Thymus (tissue), 11 donors: Measurements from ENCODE around the gene MS4A15. TPM values are rescaled to one million over a fixed set of nuclear protein-coding genes. Genes with fewer than 3 reads are reported as not detected.

Experiments used
- DNase-seq, 9 donors: peaks; one replicate each; pipeline ENCODE4 v3.0.0-alpha.2; 2013; ENCODE audit warnings: low spot score in 9 of 9, low read depth in 6 of 9, missing footprints in 1 of 9
- H3K27ac ChIP-seq, 2 donors: one replicate each; pipeline ENCODE4 v1.5.1; 2013; ENCODE audit warnings: control low read depth in 1 of 2, low read depth in 1 of 2, low read length in 1 of 2, mild to moderate bottlenecking in 1 of 2, moderate library complexity in 1 of 2
- H3K27me3 ChIP-seq, 2 donors: one replicate each; pipeline ENCODE4 v1.5.1; 2013; ENCODE audit warnings: low read length in 1 of 2; ENCODE audit not compliant: control insufficient read depth in 2 of 2, insufficient read depth in 1 of 2
- H3K36me3 ChIP-seq, 2 donors: one replicate each; pipeline ENCODE4 v1.5.1; 2013; ENCODE audit warnings: low read length in 1 of 2, mild to moderate bottlenecking in 1 of 2, moderate library complexity in 1 of 2; ENCODE audit not compliant: control insufficient read depth in 2 of 2, insufficient read depth in 2 of 2
- H3K4me1 ChIP-seq, 2 donors: one replicate each; pipeline ENCODE4 v1.5.1; 2013; ENCODE audit warnings: low read length in 2 of 2; ENCODE audit not compliant: control insufficient read depth in 2 of 2, insufficient read depth in 2 of 2
- H3K4me3 ChIP-seq, 2 donors: one replicate each; pipeline ENCODE4 v1.5.1; 2013; ENCODE audit warnings: low read length in 2 of 2, control low read depth in 1 of 2, mild to moderate bottlenecking in 1 of 2
- H3K9me3 ChIP-seq, 2 donors: one replicate each; pipeline ENCODE4 v1.5.1; 2013; ENCODE audit warnings: low read length in 1 of 2, mild to moderate bottlenecking in 1 of 2; ENCODE audit not compliant: control insufficient read depth in 2 of 2, insufficient read depth in 1 of 2
- WGBS: extraction: QIAGEN DNeasy Blood & Tissue Kit; methylation state at CpG from one replicate; pipeline ENCODE4 v1.1.7; 2013; 5-methylcytosine and 5-hydroxymethylcytosine counted together
- polyA plus RNA-seq: library from polyadenylated mRNA; stranded (reverse); fragments of 200-250 nt; gene quantifications from one replicate; pipeline ENCODE4 v1.2.3, GENCODE V29; 2013
- total RNA-seq: library from RNA; stranded (reverse); fragments of 120-200 nt; gene quantifications from one replicate; pipeline ENCODE4 v1.2.4, GENCODE V29; 2013
- donor health status: healthy.

MS4A15 gene
- total and polyA plus RNA-seq, 2 donors, result 0.23 TPM; not detected in 1

DNA sequence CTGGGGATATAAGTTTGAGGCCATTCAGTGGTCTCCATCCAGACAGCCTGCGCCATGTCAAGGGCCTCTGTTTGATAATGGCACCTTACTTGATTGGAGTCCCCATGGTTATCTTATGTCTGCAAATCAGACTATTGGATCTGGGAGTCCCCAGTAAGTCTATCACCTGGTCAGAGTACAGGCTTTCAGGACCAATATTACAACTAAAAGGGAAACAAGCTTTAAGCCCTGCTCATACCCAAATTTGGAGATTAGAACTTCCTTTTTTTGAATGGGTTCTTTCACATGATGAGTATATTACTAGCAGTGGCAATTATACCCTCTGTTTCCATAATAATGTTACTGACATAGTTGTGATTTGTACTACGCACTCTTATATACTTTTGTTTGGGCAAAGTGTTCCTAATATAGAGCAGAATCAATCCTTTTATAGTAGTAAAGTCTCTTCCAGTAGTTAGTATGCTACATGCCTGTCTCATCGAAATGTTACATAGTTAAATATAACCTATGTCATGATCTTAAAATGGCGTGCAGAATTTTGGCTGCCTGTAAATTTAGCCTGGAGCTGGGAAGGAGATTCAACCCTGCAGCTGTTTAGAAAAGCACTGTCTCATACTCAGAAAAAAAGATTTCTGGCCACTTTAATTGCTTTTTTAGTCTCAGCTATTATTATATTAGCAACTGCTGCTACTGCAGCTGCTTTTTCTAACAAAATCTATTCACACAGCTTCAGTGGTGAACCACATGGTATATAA is 4.9 kb downstream of the MS4A15 start:
- Histone ChIP-seq H3K27me3 (no peaks in the 10 kb centered on the region), H3K27ac (no peak overlapping the region), H3K9me3 (no peaks in the 10 kb centered on the region), H3K4me1 (peaks cover 0 to 3% of the 10 kb centered on the region in 2 donors), H3K4me3 (no peak overlapping the region), H3K36me3 (no peaks in the 10 kb centered on the region)
- no peak for DNase-seq
- 92% methylated on average over 4 of the region's 4 CpGs for WGBS

DNA sequence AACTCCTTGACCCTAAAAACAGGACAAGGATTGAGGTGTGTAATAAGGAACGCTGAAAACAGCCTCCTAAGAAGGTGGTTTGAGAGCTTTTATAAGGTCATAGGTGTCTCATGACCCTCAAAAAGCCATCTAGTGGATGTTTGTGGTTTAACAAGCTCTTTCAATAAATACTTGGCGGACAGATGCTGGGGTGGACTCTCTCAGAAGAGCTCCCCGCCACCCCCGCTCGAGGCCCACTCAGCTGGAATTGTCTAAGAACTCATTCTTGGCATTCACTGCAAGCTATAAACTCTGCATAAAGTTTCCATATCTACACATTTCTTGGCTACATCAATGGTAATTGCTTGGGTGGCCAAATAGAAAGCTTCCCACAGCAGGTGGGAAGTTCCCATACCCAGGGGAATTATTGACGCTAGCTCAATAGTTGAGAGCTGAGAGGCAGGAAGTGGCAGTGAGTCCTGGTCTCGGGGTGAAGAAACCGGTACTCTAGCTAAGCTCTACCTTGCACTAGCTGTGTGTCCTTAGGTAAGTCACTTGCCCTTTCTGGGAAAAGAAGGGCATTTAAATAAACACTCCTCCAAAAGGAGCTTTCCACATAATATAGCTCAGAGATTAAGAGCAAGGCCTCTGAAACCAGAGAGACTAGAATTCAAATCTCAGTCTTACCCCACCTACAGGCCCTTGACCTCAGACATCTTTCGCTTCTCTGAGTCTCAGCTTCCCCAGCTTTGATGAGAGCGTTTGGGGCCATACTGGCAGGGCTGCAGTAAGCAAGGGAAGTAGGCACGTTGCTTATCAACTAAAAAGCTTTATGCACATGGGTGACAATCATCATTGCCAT is 6.4 kb downstream of the MS4A15 start:
- H3K4me3 ChIP-seq, result no peak overlapping the region
- H3K27ac ChIP-seq, result no peak overlapping the region
- peaks cover 0 to 3% of the 10 kb centered on the region in 2 donors for H3K27me3 ChIP-seq
- H3K36me3 ChIP-seq, result no peaks in the 10 kb centered on the region
- no peaks in the 10 kb centered on the region for H3K4me1 ChIP-seq
- whole genome bisulfite sequencing, result 86% methylated on average over 11 of the region's 11 CpGs
- no peaks in the 10 kb centered on the region for H3K9me3 ChIP-seq
- DNase-seq, result peak in 1 of 9 donors; percentile 29

DNA sequence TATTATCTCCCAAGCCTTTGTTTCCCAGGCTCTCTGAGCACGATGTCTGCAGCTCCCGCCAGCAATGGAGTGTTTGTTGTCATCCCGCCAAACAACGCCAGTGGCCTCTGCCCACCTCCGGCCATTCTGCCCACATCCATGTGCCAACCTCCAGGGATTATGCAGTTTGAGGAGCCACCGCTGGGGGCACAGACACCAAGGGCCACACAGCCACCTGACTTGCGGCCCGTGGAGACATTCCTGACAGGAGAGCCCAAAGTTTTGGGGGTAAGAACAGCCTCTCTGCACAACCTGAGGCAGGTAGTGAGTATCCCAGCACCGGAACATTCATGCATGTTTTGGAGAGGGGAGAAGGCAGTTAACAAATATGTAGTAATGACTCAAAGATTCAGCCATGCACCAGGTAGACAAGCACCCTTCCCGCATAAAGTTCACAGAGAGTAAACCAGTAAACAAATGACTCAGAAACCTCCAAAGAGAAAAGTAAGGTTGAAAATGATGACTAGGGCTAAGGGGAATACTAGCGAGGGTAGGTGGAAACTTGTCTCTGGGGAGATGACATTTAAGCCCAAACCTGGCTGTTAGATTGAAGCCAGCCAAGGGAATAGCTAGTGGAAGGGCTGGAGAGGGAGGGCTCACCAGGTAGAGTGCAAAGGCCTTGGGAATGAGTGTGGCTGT is 7.2 kb downstream of the MS4A15 start:
- no peak for DNase-seq
- Histone ChIP-seq H3K9me3 (no peaks in the 10 kb centered on the region), H3K4me1 (no peaks in the 10 kb centered on the region), H3K36me3 (no peaks in the 10 kb centered on the region), H3K27ac (no peak overlapping the region), H3K4me3 (no peak overlapping the region), H3K27me3 (peaks cover 0 to 3% of the 10 kb centered on the region in 2 donors)
- WGBS, result 92% methylated on average over 11 of the region's 11 CpGs

DNA sequence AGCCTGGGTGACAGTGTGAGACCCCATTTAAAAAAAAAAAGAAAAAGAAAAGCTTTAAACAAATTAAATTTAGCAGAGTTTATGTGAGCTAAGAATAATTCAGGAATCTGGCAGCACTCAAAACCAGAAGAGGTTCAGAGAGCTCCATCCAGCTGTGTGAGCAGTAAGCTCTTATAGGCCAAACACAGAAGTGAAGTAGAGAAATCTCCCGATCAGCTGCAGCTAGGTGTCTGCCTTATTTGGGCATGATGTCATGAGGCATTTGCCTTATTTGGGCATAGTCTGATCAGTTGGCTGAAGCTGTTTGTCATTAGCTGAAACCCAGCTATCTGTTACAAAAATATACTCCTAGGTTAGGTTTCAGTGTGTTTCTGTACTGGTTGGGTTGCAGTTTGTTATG is 8.2 kb downstream of the MS4A15 start:
- H3K9me3 ChIP-seq, result no peaks in the 10 kb centered on the region
- H3K4me3 ChIP-seq, result no peak overlapping the region
- 77% methylated on average over 1 of the region's 1 CpG for WGBS
- peaks cover 0 to 3% of the 10 kb centered on the region in 2 donors for H3K27me3 ChIP-seq
- H3K27ac ChIP-seq, result no peak overlapping the region
- H3K36me3 ChIP-seq, result no peaks in the 10 kb centered on the region
- peak in 1 of 9 donors; percentile 16 for DNase-seq
- H3K4me1 ChIP-seq, result no peaks in the 10 kb centered on the region

DNA sequence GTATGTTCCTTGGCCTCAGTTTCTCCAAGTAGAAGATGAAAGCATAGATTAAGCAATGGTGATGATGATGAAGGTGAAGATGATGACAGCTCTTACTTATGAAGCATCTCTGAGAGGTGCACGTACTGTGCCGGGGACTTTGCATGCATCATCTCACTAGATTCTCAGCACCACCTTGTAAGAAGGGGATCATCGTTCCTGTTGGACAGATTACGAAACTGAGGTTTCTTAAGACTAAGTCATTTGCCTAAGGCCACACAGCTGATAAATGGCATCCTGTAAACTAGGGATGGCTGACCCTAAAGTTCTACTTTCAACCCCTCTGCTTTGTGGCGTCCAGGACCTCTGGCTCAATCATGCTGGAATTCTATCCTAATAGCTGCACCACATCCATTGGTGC is 8.7 kb downstream of the MS4A15 start:
- Histone ChIP-seq H3K4me1 (no peaks in the 10 kb centered on the region), H3K9me3 (no peaks in the 10 kb centered on the region), H3K27me3 (peaks cover 0 to 3% of the 10 kb centered on the region in 2 donors), H3K27ac (no peak overlapping the region), H3K4me3 (no peak overlapping the region), H3K36me3 (no peaks in the 10 kb centered on the region)
- WGBS, result 96% methylated on average over 5 of the region's 5 CpGs
- no peak for DNase-seq

DNA sequence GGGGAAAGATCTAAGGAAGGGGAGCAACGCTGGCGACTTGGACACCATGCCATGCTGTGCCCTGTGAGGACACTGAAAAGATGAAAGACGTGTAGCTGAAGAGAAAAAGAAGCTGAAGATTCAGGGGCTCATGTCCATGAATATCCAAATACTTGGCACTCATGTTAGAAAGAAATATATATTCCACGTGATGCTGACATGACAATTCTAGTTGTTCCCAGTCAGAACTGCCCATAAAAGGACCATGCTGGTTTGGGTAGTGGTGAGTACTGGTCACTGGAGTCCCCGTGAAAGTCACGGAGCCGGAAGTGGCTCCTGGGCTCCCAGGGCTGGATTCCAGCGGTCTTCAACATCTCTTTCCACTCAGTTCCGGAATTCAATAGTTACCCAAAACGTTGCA is 9.9 kb downstream of the MS4A15 start:
- no peak for DNase-seq
- 96% methylated on average over 10 of the region's 10 CpGs for WGBS
- no peak overlapping the region for H3K27ac ChIP-seq
- H3K9me3 ChIP-seq, result no peaks in the 10 kb centered on the region
- peaks cover 0 to 3% of the 10 kb centered on the region in 2 donors for H3K27me3 ChIP-seq
- no peaks in the 10 kb centered on the region for H3K36me3 ChIP-seq
- no peak overlapping the region for H3K4me3 ChIP-seq
- H3K4me1 ChIP-seq, result no peaks in the 10 kb centered on the region

DNA sequence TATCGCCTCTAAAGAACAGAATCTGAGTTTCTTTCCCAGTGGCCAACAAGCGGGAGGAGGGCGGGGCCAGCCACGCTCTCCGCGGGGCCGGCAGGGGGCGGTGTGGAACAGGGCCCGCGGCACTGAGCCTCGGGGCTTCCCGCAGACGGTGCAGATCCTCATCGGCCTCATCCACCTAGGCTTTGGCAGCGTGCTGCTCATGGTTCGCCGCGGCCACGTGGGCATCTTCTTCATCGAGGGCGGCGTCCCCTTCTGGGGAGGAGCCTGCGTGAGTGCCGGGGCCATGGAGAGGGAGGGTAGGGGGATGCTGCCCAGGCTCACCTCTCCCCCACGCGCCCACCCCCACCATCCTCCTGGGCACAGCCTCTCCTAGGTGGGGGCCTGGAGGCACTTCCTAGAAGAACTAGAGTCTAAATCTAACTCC is 10.7 kb downstream of the MS4A15 start:
- WGBS, result 47% methylated on average over 26 of the region's 26 CpGs
- peaks cover 0 to 3% of the 10 kb centered on the region in 2 donors for H3K27me3 ChIP-seq
- no peaks in the 10 kb centered on the region for H3K36me3 ChIP-seq
- H3K4me3 ChIP-seq, result no peak overlapping the region
- no peak overlapping the region for H3K27ac ChIP-seq
- no peaks in the 10 kb centered on the region for H3K4me1 ChIP-seq
- H3K9me3 ChIP-seq, result no peaks in the 10 kb centered on the region
- peak in 2 of 9 donors; percentile 15 to 17 for DNase-seq

DNA sequence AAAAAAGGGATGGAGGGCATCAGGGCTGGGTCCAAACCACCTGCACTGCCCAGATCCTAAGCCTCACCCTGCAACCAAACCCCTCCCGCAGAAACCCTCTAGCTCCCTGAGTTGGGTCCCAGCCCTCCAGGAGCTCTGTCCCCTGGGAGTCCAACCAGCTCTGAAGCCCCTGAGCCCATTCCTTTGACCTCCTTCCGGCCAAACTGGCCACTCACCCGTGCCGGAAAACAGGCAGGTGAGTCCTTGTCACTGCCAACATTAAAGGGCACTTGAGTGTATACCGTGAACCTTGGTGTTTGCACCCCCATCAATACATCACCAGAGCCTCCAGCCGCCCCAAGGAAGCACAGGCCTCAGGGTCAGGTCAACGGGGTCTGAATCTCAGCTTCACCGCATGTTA is 11.5 kb downstream of the MS4A15 start:
- Histone ChIP-seq H3K4me1 (peaks cover 0 to 8% of the 10 kb centered on the region in 2 donors), H3K4me3 (no peak overlapping the region), H3K27ac (no peak overlapping the region), H3K36me3 (no peaks in the 10 kb centered on the region), H3K9me3 (no peaks in the 10 kb centered on the region), H3K27me3 (peaks cover 0 to 3% of the 10 kb centered on the region in 2 donors)
- no peak for DNase-seq
- 97% methylated on average over 8 of the region's 8 CpGs for WGBS

DNA sequence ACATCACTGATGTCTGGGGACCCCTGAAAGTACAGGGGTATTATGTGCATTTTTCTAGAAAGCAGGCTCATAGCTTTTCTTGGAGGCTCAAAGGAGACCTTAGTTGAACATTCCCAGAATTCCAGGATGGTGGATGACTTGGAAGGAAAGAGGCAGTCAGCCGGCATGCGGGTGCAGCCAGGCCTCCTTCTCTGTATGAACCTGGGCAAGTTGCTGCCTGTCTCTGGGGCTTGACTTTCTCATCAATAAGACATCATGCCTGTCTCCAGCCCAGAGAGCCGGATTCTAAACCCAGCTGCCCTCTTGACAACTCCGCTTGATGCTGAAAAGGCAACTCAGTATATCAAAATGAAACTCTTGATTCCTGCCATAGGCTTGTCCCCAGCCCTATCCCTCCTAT is 12.6 kb downstream of the MS4A15 start:
- no peak for DNase-seq
- Histone ChIP-seq H3K36me3 (no peaks in the 10 kb centered on the region), H3K9me3 (no peaks in the 10 kb centered on the region), H3K27me3 (peaks cover 0 to 3% of the 10 kb centered on the region in 2 donors), H3K27ac (no peak overlapping the region), H3K4me1 (peaks cover 0 to 9% of the 10 kb centered on the region in 2 donors), H3K4me3 (no peak overlapping the region)
- 81% methylated on average over 4 of the region's 4 CpGs for WGBS
